GM19438 (cell line): ENCODE results near the gene NCOA1.

Experiments
- ATAC-seq: cut with Tn5 transposase; IDR thresholded peaks from one replicate; pipeline ENCODE4 v1.9.1; 2021; ENCODE audit warnings: low read depth; ENCODE audit not compliant: unreplicated experiment

NCOA1 gene

DNA sequence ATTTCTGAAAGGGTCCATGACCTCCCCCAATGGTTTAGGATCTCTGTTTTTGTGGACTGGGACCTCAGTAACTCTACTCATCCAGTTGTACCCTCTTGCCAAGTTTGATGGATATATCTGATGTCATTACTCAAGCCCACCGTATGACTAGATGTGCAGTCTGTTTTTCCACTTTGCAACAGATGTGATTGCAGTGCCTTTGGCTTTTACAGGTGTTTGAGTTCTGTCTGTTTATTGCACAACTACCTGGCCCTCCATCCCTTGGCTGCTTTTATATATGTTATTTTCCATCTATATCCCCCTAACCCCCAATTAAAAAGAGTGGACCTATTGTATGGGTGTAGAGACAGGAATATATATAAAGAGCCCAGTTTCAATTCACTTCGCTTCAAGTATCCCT lies 10.8 kb downstream of the NCOA1 start:
- no peak for ATAC-seq

DNA sequence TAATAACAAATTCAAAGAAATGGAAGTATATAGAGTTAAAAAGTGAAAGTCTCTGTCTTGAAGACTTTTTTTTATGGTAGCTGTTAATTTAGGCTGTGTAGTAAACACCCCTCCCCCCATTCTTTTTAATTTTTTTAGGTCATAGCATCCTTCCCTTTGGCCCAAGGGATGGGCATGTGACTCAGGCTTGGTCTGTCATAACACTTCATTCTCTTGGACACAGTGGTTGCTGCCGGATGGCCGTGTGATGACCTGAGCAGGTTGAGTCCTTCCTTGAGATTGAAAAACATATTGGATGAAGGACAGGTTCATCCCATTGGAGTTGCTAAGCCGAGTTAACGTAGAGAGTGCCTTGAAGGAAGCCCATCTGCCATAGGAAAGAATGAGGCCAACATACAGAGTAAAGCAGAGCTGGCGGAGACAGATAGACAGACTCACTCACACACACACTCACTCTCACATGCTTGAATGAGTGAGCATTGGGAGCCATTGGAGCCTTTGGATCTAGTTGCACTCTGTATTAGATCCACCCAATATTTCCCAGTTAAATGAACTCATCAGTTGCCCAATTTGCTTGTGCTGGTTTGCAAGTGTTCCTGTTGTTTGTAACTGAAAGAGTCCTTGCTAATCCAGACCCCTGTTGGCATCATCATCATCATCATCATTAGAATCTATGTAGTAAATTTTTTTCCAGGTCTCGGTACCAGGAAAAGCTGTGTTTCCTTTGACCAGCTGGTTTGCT lies 14.7 kb downstream of the NCOA1 start:
- ATAC-seq, result no peak

DNA sequence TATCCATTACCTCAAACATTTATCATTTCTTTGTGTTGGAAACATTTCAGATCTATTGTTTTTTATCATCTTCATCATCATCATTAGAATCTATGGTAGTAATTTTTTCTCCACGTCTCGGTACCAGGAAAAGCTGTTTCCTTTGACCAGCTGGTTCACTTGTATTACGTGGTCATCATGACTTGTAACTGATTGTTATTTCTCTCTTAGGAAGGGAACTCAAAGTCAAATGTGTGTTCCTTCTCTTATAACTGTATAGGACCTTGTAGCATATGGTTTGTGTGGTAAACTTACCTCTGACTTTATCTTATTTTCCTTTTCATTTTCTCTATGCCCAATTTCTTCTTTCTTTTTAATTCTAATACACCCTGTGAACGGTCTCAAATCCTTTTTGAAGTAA lies 16.5 kb downstream of the NCOA1 start:
- ATAC-seq, result no peak

DNA sequence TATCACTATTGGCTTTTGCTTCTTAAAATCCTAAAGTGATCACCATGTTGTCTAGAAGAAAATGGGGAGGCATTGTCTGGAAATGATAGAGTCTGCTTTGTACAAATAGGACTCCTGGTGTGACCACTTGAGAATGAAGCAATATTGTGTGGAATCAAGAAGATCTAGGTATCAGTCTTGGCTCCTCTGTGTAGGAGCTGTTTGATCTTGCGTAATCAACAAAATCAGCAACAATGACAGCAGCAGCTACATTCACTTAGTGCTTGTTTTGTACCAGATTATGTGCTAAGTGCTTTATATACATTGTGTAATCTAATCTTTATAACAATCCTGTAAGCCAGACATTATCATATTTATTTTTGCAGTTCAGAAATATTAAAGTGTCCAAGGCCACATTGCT lies 17.8 kb downstream of the NCOA1 start:
- no peak for ATAC-seq

DNA sequence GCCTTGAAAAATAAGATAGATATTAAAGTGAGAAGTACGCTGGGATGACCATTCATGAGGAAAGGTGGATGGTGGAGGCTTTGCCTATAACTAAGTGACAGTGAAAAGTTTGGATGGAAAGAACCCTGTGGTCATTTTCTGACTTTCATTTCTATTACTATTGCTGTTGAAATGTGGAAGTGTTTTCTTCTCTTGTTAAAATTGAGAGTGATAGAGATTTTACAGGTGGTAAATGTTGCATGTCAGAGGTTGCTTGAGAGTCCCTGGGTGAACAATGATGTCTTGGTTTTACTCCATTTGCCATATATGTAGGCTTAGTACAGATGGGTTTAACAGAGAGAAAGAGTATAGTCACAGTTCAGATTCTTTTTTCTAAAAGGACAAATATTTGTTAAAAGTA lies 18.4 kb downstream of the NCOA1 start:
- ATAC-seq, result no peak

DNA sequence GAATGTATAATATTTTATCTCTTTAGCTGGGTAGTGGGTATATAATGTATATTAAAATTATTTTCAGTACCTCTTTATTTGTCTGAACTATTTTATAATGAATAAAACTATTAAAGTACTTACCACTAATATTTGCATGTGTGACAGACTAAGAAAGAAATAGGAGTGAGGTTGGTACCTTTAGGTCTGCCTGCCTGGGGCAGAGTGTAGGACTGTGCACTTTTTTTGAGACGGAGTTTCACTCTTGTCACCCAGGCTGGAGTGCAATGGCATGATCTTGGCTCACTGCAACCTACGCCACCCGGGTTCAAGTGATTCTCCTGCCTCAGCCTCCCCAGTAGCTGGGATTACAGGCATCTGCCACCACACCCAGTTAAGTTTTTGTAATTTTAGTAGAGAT lies 18.8 kb downstream of the NCOA1 start:
- no peak for ATAC-seq

DNA sequence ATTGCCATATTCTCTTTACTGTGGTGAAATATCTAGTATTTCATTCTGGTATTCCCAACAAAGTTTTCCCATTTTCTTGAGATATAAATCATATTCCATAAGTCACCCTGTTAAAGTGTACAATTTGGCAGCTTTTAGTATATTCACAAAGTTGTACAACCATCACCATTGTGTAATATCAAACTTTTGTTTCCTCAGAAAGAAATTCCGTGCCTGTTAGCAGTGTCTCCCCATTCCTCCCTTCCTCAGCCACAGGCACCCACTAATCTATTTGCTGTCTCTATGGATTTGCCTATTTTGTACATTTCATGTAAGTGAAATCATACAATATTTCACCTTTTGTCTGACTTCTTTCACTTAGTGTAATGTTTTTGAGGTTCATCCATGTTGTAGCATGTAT lies 19.7 kb downstream of the NCOA1 start:
- no peak for ATAC-seq

DNA sequence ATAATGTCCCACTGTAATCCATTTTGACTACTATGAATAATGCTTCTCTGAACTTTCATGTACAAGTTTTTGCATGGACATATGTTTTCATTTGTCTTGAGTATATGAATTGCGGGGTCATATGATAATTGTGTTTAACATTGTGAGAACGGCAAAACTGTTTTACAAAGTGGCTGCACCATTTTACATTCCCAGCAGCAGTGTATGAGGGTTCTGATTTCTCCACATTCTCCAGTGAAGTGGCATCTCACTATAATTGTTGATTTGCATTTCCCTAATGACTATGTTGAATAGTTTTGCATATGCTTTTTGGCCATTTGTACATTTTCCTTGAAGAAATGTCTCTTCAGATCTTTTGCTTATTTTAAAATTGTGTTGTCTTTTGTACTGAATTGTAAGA lies 20.1 kb downstream of the NCOA1 start:
- no peak for ATAC-seq

DNA sequence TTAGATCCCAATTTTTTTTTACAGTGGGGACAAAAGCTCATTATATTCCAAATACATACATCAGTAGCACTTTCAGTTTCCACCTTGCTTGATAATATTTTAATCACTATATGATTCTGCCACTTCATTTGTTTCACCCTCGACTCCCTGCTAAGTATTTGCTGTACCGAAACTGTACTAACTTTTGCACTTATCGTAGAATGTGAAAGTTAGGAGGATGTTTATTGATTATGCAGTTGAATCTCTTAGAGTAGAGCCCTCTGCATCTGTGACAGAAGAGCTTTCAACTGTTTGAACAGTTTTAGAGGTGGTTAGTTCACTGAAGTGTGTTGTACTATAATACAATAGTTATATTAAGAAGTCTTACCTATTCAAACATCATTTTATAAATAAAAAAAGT lies 20.8 kb downstream of the NCOA1 start:
- ATAC-seq, result no peak

DNA sequence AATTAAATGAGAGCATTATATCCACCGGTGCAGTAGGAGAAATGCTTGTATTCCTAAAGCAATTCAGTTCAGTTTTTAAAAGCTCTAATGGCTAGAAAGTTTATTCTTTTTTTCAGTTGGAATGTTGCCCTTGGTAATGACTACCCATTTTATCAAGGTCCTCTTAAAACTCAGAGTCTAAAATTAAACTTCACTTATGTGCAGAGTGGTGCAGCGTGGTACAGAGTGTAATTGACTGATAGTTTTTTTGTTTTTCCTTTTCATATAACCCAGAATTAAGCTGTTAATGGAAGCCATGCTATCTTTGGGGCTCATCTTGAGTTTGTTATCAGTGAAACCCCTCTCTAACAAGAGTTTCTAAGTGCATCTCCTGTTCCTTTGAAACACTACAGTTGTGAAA lies 21.4 kb downstream of the NCOA1 start:
- ATAC-seq, result no peak

DNA sequence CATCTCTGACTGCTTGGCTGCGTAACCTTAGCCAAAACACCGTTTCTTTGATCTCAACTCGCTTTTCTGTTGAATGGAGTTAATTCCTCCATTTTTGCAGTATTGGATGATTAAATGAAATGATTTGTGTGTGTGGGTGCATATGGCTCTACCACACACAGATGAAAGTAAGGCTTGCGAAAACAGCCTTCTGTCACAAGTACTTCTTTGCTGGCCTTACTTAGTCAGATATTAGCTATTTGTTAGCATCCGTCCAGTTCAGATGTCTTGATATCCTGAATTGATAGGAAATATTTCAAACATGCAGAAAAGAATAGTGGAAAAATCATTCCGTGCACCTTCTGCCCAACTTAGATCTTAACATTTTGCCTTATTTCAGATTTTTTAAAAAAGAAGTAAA lies 21.8 kb downstream of the NCOA1 start:
- no peak for ATAC-seq

DNA sequence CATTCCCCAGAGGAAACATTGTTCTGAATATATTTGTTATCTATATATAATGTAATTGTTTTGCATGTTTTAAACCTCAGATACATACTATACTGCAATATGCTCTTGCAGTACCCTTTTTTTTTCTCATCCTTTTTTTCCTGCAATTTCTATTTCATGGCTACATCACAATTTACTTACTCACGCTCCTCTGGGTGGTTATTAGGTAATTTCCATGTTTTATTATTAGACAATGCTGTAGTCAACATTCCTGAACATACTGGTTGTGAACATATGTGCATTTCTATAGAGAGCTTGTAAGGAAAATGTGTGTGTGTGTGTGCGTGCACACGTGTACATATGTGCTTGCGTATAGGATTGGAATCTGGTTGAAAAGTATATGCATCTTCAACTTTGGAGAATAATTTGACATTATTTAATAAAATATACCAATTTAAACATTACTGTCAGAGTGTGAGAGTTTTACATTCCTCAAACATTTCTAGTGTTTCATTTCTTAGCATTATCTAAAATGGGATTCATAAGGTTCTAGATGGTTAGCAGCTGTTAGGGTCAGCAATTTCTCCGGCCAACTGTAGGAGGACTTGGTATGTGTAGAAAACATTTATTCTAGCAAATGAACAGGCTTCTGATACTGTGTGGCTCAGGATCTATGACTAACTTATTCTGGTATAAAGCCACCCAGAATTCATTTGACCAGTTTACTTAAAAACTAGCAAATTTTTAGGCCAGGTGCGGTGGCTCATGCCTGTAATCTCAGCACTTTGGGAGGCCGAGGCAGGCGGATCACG lies 22.4 kb downstream of the NCOA1 start:
- ATAC-seq, result no peak

DNA sequence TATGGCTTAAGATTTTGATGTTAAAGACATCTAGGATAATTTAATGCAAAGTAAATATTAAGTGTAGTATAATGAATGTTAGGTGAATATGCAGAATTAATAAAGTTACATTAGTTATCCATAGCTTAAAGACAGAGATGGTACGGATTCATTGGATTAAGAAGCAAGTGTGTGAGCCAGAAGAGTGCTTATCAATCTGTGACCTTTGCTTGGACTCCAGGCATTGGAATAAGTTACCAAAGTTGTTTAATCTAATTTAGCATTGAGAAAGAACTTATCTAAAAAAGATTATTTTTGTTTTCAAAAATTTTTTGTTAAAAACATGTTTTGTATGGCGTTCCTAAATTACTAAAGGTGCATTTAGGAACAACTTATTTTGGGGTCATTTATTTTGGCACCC lies 23.8 kb downstream of the NCOA1 start:
- no peak for ATAC-seq

DNA sequence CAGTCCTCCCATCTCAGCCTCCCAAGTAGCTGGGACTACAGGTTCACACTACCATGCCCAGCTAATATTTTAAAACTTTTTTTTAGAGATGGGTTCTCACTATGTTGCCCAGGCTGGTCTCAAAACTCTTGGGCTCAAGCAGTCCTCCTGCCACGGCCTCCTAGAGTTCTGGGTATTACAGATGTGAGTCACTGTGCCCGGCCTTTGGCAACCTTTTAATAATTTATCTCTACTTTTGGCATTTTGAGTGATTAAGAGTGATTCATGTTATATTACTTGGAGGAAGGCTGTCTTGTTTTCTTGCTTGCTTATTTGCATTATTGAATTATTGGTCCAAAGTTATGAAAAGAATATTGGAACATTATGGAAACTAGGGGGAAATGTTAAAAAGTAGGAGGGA lies 24.3 kb downstream of the NCOA1 start:
- no peak for ATAC-seq

DNA sequence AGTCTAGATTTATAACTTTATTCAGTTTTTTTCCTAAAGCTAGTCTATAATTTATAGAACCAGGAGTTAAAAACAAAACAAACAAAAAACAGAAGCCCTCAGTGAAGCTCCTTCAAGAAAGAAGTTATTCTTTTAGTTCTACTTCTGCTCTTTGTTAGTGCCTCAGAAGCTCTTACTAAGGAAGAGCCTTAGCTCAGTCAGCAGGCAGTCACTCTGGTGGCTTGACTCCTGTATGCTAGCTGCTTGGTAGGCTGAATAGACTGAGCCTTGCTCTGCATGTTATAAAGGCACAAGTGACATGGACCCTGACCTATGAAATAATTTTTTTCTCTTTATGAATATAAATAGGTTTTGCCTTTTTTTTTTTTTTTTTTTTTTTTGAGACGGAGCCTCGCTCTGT lies 24.8 kb downstream of the NCOA1 start:
- ATAC-seq, result no peak

DNA sequence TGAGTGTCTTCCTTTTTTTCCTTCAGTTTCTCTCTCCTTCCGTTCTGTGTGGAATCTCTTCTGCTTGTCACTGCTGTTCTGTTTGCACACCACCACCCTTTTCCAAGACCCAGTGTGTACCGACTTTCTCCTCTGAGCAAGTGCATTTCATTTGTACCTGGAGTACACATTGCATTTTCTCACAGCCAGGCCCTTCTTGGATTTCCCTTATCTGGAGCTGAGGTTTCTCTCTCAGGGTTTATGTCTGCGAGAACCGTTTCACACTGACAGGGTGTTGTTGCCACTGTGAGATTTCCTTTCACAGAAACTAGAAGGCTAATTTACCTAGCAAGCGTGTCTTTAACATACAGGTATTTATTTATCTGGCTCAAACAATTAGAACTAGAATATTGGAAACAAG lies 26.2 kb downstream of the NCOA1 start:
- ATAC-seq, result no peak

DNA sequence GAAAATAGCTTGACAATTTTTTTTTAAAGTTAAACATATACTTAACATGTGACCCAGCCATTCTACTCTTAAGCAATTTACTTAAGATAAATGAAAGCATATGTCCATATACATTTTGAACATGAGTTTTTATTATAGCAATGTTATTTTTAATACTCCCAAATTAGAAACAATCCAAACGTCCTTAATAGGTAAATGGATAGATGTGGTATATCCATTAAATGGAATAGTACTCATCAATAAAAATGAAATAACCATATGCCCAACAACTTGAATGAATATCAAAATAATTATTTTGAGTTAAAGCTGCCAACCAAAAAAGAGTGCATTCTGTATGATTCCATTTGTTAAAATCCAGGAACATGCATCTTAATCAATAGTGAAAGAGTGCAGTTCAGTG lies 29.1 kb downstream of the NCOA1 start:
- no peak for ATAC-seq

DNA sequence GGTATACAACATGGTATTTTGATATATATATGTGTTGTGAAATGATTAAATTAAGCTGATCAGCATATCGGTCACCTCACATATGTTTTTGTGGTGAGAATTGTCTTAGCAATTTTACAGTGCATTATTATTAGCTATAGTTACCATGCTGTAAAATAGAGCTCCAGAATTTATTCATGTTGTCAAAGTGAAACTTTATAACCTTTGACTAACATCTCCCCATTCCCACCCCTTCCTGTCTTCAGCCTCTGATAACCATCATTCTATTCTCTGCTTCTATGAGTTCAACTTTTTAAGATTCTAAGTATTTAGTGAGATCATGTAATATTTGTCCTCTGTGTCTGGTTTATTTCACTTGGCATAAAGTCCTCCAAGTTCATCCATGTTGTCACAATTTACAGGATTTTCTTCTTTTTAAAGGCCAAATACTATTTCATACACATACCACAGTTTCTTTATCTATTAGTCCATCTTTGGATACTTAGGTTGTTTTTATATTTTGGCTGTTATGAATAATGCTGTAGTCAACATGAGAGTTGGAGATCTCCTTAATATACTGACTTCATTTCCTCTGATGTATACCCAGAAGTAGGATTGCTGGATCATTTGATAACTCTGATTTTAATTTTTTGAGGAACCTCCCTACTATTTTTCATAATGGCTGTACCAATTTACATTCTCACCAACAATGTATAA lies 30.3 kb downstream of the NCOA1 start:
- no peak for ATAC-seq

DNA sequence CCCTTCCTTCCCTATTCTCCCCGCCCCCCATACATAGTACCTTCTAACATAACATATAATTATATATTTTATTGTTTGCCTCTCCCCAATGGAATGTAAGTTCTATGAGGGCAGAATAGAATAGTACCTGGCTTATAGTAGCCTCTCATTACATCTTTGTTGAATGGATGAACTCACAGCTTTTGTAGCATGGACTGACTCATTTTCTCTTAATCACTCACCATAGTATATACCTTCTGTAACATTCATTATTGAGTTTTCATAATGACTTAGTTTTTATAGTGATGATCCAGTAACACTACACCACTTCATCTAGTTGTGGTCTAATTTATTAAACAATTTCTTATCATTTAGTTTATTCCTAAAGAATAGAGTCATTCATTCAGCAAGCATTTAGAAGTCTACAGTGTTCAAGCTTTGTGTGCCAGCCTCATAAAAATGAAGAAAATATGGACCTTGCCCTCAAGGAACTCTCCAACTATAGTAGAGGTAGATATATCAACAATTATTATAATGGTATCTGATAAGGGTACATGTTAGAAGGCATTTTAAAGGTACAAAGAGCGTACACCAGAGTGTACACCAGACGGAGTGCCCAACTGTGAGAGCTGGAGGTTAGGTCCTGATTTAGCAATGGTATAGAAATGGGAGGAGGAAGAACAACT lies 31.1 kb downstream of the NCOA1 start:
- ATAC-seq, result no peak

DNA sequence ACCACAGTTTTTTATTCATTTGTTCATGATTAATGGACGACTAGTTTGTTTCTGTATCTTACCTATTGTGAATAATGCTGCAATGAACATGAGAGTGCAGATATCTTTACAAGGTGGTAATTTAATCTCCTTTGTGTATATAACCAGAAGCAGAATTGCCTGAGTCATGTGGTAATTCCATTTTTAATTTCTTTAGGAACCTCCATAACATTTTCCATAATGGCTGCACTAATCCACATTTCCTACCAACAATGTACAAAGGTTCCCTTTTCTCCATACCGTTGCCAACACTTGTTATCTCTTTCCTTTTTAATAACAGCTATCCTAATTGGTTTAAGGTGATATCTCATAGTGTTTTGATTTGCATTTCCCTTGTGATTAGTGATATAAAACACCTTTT lies 36.5 kb downstream of the NCOA1 start:
- no peak for ATAC-seq

DNA sequence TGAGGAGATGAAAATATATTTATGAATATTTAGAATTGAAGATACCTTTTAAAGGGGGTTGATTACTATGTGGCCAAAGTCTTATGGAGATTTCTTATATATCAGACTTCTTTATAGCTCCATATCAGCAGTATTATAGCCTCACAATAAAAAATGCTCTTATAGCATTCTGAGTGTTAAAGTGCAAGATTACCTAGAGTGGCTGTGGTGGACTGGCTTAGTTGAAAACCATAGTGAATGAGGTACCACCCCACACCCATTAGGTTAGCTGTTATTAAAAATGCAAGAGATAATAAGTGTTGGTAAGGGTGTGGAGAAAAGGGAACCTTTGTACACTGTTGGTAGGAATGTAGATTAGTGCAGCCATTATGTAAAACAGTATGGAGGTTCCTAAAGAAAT lies 39.7 kb downstream of the NCOA1 start:
- ATAC-seq, result no peak
